Stimulated activated CD8-positive, alpha-beta memory T cell treated with anti-CD3 and anti-CD28 coated beads, Interleukin-2, amount 100 ng/mL, for 1 hour (primary cell): ENCODE measurements around the gene CPZ.

Experiments
- DNase-seq, 2 donors: peaks; one replicate each; pipeline ENCODE4 v3.0.0-alpha.2; 2020; ENCODE audit warnings: low read depth in 2 of 2

Gene CPZ

GRCh38 chr4:8639021-8639420 is 46.5 kb downstream of the CPZ start:
- DNase-seq = no peak

GRCh38 chr4:8639777-8640720 is 47.5 kb downstream of the CPZ start:
- DNase-seq = no peak

DNA sequence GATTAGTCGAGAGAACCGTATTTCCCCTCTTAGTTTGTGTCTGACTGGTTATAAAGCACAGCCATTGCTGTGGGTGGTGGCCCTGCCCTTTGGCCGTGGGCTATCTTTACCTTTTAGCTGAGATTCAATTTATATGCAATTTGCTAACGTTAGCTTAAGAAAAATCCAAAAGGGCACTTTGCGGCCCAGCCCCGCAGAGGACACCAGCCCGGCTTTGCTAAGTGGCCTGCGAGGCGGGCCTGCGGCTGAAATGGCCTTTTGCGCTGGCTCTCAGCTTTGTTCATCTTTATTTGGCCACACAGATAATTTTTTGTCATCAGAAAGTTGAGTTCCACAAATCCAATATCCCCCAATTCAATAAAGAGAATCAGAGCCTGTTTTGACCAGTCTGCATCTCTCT is 48.3 kb downstream of the CPZ start:
- no peak for DNase-seq

DNA sequence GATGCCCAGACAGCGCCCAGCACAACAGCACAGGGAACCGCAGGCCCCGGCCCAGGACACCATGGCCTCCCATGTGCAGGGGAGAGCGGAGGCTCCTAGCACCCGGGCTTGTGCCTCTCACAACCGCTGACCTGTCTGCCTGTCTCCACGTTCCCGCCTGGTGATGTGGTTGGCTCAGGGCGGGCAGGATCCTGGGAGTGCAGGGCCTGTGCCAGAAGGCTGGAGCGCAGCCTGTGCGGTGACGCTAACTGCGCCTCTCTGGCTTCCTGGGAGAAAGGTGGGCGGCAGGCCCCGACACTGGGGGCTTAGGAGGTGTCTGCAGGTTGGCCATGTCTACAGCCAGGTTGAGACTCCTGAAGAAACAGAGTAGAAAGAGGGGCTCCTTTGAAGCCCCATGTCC is 48.7 kb downstream of the CPZ start:
- DNase-seq = no peak

- DNase-seq = no peak
These were observed 49.5 kb downstream of the CPZ start for GRCh38 chr4:8641931-8642650.

GRCh38 chr4:8642651-8643321 is 50.2 kb downstream of the CPZ start:
- DNase-seq = no peak

DNA sequence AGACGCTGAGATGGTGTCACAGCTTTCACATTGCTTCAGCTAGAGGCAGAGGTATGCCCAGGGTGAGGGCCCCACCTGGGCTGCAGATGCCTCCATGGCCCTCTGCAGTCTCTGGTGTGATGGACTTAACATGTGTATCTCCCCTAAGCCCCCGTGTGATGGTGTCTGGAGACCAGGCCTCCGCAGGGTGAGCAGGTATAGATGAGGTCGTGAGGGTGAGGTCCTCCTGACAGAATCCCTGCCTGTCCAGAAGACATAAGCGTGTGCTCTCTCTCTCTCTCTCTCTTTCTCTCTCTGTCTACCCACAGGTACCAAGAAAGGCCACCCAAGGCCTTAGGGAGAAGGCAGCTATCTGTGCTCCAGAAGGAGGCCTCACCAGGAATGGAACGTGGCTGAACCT is 50.9 kb downstream of the CPZ start:
- no peak for DNase-seq

GRCh38 chr4:8643986-8644385 is 51.4 kb downstream of the CPZ start:
- no peak for DNase-seq

DNA sequence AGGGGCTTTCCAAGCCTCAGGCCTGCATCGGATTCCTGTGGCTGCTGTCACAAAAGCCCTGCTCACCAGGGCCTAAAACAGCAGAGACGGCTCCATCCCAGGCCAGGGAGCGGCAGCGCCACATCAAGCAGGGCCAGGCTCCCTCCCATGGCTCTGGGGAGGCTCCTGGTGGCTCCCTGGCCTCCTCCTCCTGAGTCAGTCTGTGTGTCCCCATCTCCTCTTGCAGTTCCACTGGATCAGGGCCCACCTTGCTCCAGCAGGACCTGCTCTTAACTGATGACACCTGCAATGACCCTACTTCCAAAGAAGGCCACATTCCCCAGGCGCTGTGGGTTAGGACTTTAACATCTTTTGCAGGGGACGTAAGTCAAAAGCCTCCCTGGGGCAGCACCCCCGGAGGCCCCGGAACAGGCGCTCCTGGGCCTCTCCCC is 51.9 kb downstream of the CPZ start:
- no peak for DNase-seq

DNA sequence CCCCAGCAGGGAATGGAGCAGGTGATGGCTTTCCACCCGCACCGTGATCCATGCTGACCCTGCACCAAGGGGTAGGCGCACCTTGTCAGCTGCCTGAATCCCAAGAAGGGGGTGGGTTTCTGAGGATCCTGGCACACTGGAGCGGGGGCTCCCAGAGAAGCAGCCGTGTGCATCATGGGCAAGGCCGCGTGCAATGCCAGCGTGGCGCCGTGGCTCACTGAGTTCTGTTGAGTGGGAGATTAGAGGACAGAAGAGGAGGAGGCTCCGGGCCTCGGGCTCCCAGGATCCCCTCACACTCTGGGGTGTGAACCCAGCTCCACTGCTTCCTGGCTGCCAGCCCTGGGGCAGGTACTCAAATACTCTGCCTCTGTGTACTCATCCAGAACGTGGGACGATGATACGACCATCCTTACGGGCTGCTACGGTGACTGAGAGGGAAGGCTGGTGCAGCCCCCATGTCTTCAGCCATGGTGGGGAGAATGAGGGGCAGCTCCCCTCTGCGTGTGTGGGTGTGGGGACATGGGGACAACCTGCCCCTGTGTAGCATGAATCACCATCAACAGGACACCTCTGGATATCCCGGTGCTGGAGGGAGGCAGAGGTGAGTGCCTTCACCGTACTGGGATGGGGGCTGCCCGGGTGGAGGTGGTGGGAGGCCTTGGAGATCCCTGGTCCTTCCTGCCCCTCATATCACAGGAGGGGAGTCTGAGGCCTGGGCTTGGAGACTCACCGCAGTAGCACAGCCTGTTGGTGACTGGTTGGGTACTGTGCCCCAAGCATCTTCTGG is 52.6 kb downstream of the CPZ start:
- DNase-seq = no peak

DNA sequence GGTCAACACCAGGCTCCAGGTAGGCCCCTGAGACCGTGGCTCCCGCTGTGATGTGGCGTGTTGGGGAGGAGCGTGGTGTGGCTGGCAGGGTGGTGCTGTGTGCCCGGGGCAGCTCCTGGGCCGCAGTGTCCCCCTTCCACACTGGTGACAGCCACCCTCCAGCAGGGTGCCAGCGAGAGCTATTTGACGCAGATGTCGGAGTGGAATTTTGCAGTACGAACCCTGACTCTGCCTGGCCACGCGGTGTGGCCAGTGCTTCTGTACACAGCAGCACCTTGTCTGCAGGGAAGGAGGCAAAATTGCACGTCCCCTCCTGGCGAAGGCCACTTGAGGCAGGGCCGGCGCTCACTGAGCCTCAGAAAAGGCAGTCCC is 53.2 kb downstream of the CPZ start:
- DNase-seq = no peak

- no peak for DNase-seq
These were observed 53.9 kb downstream of the CPZ start for GRCh38 chr4:8646296-8647093.

DNA sequence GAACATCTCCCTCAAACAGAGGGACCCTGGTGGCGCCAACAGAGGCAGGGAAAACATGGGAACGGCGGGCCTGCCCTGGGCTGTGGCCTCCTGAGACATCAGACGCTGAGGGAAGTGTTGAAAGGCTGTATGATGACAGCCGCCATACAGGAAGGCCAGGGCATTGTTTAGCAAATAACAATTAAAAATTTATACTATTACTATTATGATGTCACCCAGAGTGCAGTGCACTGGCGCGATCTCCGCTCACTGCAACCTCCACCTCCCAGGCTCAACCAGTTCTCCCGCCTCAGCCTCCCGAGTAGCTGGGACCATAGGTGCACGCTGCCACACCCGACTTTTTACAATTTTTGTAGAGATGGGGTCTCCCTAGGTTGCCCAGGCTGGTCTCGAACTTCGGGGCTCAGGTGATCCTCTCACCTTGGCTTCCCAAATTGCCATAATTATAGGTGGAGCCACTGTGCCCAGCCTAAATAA is 54.6 kb downstream of the CPZ start:
- DNase-seq = no peak

DNA sequence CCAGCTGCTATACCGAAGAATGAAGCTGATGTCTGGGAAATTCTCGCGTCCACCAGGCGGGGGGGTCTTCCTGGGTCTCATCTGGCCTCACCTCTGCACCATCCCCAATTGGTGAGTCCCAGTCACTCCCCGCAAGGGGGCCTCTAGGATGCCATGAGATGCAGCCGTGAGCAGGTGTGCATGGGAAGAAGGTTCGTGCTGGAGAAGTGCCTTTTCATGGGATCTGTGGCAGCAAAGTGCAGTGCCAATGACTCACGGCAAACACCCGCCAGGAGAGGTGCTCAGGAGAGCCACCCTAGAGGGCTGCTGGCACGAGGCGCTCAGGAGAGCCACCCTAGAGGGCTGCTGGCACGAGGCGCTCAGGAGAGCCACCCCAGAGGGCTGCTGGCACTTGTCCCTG is 55.1 kb downstream of the CPZ start:
- DNase-seq = no peak

- DNase-seq = no peak
These were observed 55.7 kb downstream of the CPZ start for GRCh38 chr4:8648296-8648695.

- DNase-seq = no peak
These were observed 56.5 kb downstream of the CPZ start for GRCh38 chr4:8648816-8649630.

DNA sequence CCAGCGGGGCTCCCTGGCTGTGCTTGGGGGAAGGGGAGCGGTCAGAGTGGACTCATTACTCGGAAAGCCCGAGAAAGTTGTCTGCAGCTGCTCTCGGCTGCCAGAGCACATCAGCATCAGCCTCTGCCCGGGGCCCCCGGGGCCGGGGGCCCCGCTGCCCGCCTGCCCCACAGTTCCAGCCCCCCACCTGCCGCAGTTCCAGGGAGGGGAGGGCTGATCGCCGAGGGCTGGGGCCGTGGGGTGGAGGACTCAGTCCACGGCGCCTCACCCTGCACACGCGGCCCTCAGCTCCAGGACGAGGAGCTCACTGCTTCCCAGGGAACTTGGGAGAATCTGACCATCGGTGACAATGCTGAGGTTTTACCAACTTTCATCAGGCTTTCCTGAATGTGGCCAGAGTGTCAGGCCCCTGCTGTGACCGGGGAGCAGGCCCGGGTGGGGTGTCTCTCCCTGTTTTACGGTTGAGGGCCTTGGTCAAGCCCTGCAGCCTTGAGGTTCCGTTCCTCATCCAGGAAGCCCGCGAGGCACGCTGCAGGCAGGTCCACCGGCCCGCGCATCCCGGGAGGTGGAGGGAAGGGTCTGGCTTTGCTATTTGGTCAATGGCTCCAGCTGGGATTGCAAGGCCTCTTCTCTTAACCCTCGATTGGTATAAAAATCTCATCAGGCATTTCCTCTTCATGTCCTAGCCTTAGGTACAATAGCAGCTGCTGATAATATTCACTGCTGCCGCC is 57.2 kb downstream of the CPZ start:
- DNase-seq = no peak

- no peak for DNase-seq
These were observed 59.2 kb downstream of the CPZ start for GRCh38 chr4:8651661-8652180.
